ENCODE data around the gene DNAAF6. TPM values are rescaled to one million over a fixed set of nuclear protein-coding genes. Genes with fewer than 3 reads are reported as not detected.

The DNAAF6 gene
- total RNA-seq, 3 donors from 2014 or later (not counting 1 experiment from before 2014, with no cell fraction given), result not detected

DNA sequence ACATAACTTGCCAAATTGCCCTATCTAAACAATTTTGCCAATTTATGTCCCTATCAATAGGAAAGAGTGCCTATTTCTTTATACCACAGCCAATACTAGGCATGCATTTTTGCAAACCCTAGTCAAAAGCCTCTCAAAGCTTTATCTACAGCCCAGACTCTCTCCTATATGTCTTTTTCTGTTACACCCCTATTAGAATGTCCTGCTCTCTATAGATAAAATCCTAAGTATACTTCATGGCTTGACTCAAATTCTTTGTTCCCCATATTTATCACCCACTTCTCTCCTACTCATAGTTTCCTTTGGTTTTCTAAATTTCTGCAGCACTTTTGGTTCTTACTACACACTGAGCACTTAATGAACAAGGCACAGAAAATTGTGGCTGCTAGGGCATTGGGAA is 38.2 kb upstream of the DNAAF6 start:
- TF ChIP-seq, protein P1, sequence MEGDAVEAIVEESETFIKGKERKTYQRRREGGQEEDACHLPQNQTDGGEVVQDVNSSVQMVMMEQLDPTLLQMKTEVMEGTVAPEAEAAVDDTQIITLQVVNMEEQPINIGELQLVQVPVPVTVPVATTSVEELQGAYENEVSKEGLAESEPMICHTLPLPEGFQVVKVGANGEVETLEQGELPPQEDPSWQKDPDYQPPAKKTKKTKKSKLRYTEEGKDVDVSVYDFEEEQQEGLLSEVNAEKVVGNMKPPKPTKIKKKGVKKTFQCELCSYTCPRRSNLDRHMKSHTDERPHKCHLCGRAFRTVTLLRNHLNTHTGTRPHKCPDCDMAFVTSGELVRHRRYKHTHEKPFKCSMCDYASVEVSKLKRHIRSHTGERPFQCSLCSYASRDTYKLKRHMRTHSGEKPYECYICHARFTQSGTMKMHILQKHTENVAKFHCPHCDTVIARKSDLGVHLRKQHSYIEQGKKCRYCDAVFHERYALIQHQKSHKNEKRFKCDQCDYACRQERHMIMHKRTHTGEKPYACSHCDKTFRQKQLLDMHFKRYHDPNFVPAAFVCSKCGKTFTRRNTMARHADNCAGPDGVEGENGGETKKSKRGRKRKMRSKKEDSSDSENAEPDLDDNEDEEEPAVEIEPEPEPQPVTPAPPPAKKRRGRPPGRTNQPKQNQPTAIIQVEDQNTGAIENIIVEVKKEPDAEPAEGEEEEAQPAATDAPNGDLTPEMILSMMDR (IDR thresholded peaks at IDR 0.05), result no peak
- peaks cover 10 to 11% of the 10 kb centered on the region in 2 donors for H3K4me1 Mint-ChIP-seq
- no peak for DNase-seq
- no peak for ATAC-seq
- Histone ChIP-seq H3K27me3 (ENCODE audit: control insufficient read depth, insufficient read depth, low read length) (no peaks in the 10 kb centered on the region), H3K9me3 (ENCODE audit: control insufficient read depth, insufficient read depth, low read length) (no peaks in the 10 kb centered on the region), H3K4me1 (ENCODE audit: control insufficient read depth, insufficient read depth, low read length) (no peaks in the 10 kb centered on the region), H3K36me3 (ENCODE audit: control insufficient read depth, insufficient read depth, low read length) (no peaks in the 10 kb centered on the region), H3K4me3 (ENCODE audit: low read length) (no peak overlapping the region), H3K27ac (ENCODE audit: low read length) (no peak overlapping the region)
- peaks cover 25 to 61% of the 10 kb centered on the region in 2 donors for H3K27me3 Mint-ChIP-seq (ENCODE audit: low read depth in 2 of 2)
- H3K36me3 Mint-ChIP-seq, result peaks cover 7% of the 10 kb centered on the region
- no peak overlapping the region for H3K4me3 Mint-ChIP-seq
- no peaks in the 10 kb centered on the region for H3K9me3 Mint-ChIP-seq
- intact Hi-C loops (cut with micrococcal nuclease), result loop anchor here (5.0 kb wide), 2 partner anchors 39 to 51 kb away; partner anchors contain the start of genes DNAAF6, NUP62CL and RBM41
- no peak overlapping the region for H3K27ac Mint-ChIP-seq

DNA sequence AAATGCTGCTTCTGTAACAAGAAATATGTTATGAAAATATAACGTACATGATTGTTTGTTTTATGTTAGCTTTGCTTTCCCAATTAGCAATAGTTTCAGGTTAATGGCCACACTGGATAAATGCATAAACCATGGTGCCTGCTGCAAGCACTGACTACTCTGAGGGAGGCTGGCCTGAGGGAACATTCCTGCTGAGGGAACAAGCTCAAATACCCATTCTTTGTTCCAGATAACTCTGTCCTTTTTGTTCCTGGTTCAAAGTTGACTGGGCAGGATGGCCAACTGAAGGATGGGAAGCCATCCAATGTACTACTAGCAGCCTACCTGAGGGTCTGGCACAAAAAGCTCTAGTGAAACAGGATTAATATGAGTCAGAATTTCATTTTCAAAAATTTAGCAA is 37.7 kb upstream of the DNAAF6 start:
- TF ChIP-seq, protein P1 (IDR thresholded peaks at IDR 0.05), result no peak
- H3K27me3 ChIP-seq (ENCODE audit: control insufficient read depth, insufficient read depth, low read length), result no peaks in the 10 kb centered on the region
- intact Hi-C loops (cut with micrococcal nuclease), result loop anchor here (5.0 kb wide), 2 partner anchors 39 to 51 kb away; partner anchors contain the start of genes DNAAF6, NUP62CL and RBM41
- no peaks in the 10 kb centered on the region for H3K36me3 ChIP-seq (ENCODE audit: control insufficient read depth, insufficient read depth, low read length)
- WGBS (ENCODE audit: insufficient coverage), result 100% methylated on average over 1 of the region's 1 CpG
- H3K9me3 Mint-ChIP-seq, result no peaks in the 10 kb centered on the region
- H3K27me3 Mint-ChIP-seq (ENCODE audit: low read depth in 2 of 2), result peaks cover 21 to 56% of the 10 kb centered on the region in 2 donors
- H3K9me3 ChIP-seq (ENCODE audit: control insufficient read depth, insufficient read depth, low read length), result no peaks in the 10 kb centered on the region
- no peak overlapping the region for H3K4me3 Mint-ChIP-seq
- DNase-seq, result no peak
- no peak overlapping the region for H3K4me3 ChIP-seq (ENCODE audit: low read length)
- no peaks in the 10 kb centered on the region for H3K4me1 ChIP-seq (ENCODE audit: control insufficient read depth, insufficient read depth, low read length)
- ATAC-seq, result no peak
- H3K4me1 Mint-ChIP-seq, result peaks cover 10 to 11% of the 10 kb centered on the region in 2 donors
- H3K27ac Mint-ChIP-seq, result no peak overlapping the region
- peaks cover 7% of the 10 kb centered on the region for H3K36me3 Mint-ChIP-seq
- H3K27ac ChIP-seq (ENCODE audit: low read length), result no peak overlapping the region

DNA sequence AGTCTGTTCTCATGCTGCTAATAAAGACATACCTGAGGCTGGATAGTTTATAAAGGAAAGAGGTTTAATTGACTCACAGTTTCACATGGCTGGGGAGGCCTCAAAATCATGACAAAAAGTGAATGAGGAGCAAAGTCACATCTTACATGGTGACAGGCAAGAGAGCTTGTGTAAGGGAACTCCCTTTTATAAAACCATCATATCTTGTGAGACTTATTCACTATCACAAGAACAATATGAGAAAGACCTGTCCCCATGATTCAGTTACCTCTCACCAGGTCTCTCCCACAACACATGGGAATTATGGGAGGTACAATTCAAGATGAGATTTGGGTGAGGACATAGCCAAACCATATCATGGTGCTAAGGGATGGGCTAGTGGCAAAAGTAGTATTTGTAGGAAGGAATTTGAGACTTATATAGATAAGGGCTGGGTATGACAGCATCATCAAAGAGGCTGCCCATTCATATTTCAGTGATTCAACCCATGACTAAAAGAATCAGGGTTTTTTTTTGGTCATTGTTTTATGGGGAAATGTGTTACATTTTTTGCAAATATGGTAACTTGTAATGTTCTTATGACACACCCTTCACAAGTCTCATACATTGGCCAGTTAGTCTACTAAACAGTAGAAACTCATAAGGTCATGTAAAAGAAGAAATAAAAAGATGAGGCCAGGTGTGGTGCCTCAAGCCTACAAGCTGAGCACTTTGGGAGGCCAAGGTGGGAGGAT is 34.9 kb upstream of the DNAAF6 start:
- no peaks in the 10 kb centered on the region for H3K36me3 Mint-ChIP-seq

More for the DNA sequence above, 34.9 kb upstream of the DNAAF6 start:
- peaks cover 15 to 55% of the 10 kb centered on the region in 2 donors for H3K27me3 Mint-ChIP-seq (ENCODE audit: low read depth in 2 of 2)
- Histone ChIP-seq H3K27me3 (ENCODE audit: control insufficient read depth, insufficient read depth, low read length) (no peaks in the 10 kb centered on the region), H3K4me3 (ENCODE audit: low read length) (no peak overlapping the region), H3K4me1 (ENCODE audit: control insufficient read depth, insufficient read depth, low read length) (no peaks in the 10 kb centered on the region), H3K9me3 (ENCODE audit: control insufficient read depth, insufficient read depth, low read length) (no peaks in the 10 kb centered on the region), H3K27ac (ENCODE audit: low read length) (no peak overlapping the region), H3K36me3 (ENCODE audit: control insufficient read depth, insufficient read depth, low read length) (no peaks in the 10 kb centered on the region)
- peaks cover 7 to 9% of the 10 kb centered on the region in 2 donors for H3K4me1 Mint-ChIP-seq
- no peak overlapping the region for H3K4me3 Mint-ChIP-seq
- DNase-seq (no peak), ATAC-seq (no peak)
- H3K9me3 Mint-ChIP-seq, result no peaks in the 10 kb centered on the region
- no peak overlapping the region for H3K27ac Mint-ChIP-seq
- TF ChIP-seq, protein P1 (IDR thresholded peaks at IDR 0.05), result no peak
- intact Hi-C loops (cut with micrococcal nuclease), result no loop called here

Data from natural killer cell (primary cell).